Upper lobe of left lung (tissue), 6 donors: ENCODE data around the gene TRIM65. TPM values are rescaled to one million over a fixed set of nuclear protein-coding genes. Genes with fewer than 3 reads are reported as not detected.

ENCODE experiments used
- ATAC-seq, 2 donors: fragments of 200-7000 bp; cut with Tn5 transposase; one replicate each; pipeline ENCODE4 v1.9.1; 2022; ENCODE audit warnings: mild to moderate bottlenecking in 2 of 2, moderate library complexity in 2 of 2; ENCODE audit not compliant: low FRiP score in 2 of 2
- DNase-seq, 2 donors: peaks; one replicate each; pipeline ENCODE4 v3.0.0-alpha.2; 2019 to 2020
- H3K27ac ChIP-seq, 4 donors: fragments of 200-600 bp; sonication (generic); one replicate each; pipeline ENCODE4 v1.5.1; 2016 to 2019
- H3K27me3 ChIP-seq, 4 donors: fragments of 200-600 bp; sonication (generic); one replicate each; pipeline ENCODE4 v1.5.1; 2017 to 2019
- H3K36me3 ChIP-seq, 4 donors: fragments of 200-600 bp; sonication (generic); one replicate each; pipeline ENCODE4 v1.5.1; 2016 to 2019
- H3K4me1 ChIP-seq, 4 donors: fragments of 200-600 bp; sonication (generic); one replicate each; pipeline ENCODE4 v1.5.1; 2018 to 2019
- H3K4me3 ChIP-seq, 4 donors: fragments of 200-600 bp; sonication (generic); one replicate each; pipeline ENCODE4 v1.5.1; 2017 to 2019; ENCODE audit warnings: mild to moderate bottlenecking in 2 of 4, moderate library complexity in 1 of 4
- H3K9me3 ChIP-seq, 4 donors: fragments of 200-600 bp; sonication (generic); one replicate each; pipeline ENCODE4 v1.5.1; 2018 to 2019
- EP300 ChIP-seq, 4 donors: sonication (generic); formaldehyde crosslinking; IDR thresholded peaks; one replicate each; pipeline ENCODE4 v1.5.1; 2017; ENCODE audit warnings: antibody characterized with exemption in 4 of 4, control low read depth in 2 of 4
- POLR2A ChIP-seq, 4 donors: fragments of 450-650 bp; IDR thresholded peaks; one replicate each; pipeline ENCODE4 v1.5.1; 2016 to 2017; ENCODE audit warnings: antibody characterized with exemption in 4 of 4, mild to moderate bottlenecking in 2 of 4
- POLR2AphosphoS5 ChIP-seq, 2 donors: sonication (generic); formaldehyde crosslinking; IDR thresholded peaks; one replicate each; pipeline ENCODE4 v1.5.1; 2017; ENCODE audit warnings: antibody characterized with exemption in 2 of 2
- WGBS, 2 donors: methylation state at CpG; one replicate each; pipeline ENCODE4 v1.1.5; 2017 to 2018; 5-methylcytosine and 5-hydroxymethylcytosine counted together
- total RNA-seq, 6 donors: library from RNA; depleted of rRNA in 4 of 6; stranded (reverse); fragments of >200 nt in 4 of 6; gene quantifications; one replicate each; pipeline versions ENCODE4 v1.1.0 to v1.2.1, GENCODE V29; 2016 to 2021
- TF ChIP-seq, protein P1 (sequence below), 6 experiments: fragments of 450-650 bp in 4 of 6; fragments of 200-600 bp in 2 of 6; sonication (generic) in 2 of 6; IDR thresholded peaks; one replicate each; pipeline ENCODE4 v1.5.1; 2016 to 2019; ENCODE audit warnings: antibody characterized with exemption in 6 of 6
- donor health status: DM: no; HTN: no; CAD: no; lungs with moderate emphysema.
- donor health status: DM: no; HTN: yes; CAD: no; lungs with severe emphysema.

TRIM65 gene
- total RNA-seq, 6 donors from 2014 or later = 23.4 to 35.1 (median 28.2) TPM

- no peak overlapping the region for H3K27ac ChIP-seq
- DNase-seq (no peak), ATAC-seq (no peak)
- no peaks in the 10 kb centered on the region for H3K9me3 ChIP-seq
- H3K27me3 ChIP-seq = no peaks in the 10 kb centered on the region
- TF ChIP-seq, protein P1, sequence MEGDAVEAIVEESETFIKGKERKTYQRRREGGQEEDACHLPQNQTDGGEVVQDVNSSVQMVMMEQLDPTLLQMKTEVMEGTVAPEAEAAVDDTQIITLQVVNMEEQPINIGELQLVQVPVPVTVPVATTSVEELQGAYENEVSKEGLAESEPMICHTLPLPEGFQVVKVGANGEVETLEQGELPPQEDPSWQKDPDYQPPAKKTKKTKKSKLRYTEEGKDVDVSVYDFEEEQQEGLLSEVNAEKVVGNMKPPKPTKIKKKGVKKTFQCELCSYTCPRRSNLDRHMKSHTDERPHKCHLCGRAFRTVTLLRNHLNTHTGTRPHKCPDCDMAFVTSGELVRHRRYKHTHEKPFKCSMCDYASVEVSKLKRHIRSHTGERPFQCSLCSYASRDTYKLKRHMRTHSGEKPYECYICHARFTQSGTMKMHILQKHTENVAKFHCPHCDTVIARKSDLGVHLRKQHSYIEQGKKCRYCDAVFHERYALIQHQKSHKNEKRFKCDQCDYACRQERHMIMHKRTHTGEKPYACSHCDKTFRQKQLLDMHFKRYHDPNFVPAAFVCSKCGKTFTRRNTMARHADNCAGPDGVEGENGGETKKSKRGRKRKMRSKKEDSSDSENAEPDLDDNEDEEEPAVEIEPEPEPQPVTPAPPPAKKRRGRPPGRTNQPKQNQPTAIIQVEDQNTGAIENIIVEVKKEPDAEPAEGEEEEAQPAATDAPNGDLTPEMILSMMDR (IDR thresholded peaks at IDR 0.05) = no peak
- TF ChIP-seq POLR2AphosphoS5 (IDR thresholded peaks at IDR 0.05) (no peak), EP300 (IDR thresholded peaks at IDR 0.05) (no peak), POLR2A (IDR thresholded peaks at IDR 0.05) (no peak)
- no peak overlapping the region for H3K4me3 ChIP-seq
- H3K36me3 ChIP-seq = peaks cover 0 to 9% (median 4%) of the 10 kb centered on the region in 4 donors
- 60 to 90% methylated on average over 2 to 11 of the region's 11 CpGs for WGBS, 2 donors
- peaks cover 0 to 5% (median 0%) of the 10 kb centered on the region in 4 donors for H3K4me1 ChIP-seq
Measured at GRCh38 chr17:75920045-75920560, 23.4 kb upstream of the TRIM65 start.

DNA sequence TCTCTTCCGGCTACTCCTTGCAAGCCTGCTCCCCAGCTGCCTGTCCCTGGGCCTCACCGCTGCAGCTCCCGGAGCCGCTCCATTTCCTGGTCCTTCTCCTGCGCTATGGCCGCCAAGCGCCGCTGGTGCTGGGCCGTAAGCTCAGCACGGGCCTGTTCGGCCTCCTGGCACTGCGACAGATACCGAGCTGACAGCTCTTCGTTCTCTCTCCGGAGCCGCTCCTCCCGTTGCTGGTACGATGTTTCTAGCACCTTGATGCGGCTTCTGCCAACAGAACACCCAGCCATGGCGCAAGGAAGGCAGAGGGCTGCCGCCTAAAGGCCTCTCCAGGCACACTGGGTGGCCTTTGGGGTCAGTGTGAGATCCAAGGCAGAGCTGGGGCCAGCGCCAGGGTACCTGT lies 22.9 kb upstream of the TRIM65 start:
- TF ChIP-seq EP300 (IDR thresholded peaks at IDR 0.05) (no peak), POLR2AphosphoS5 (IDR thresholded peaks at IDR 0.05) (no peak)
- Histone ChIP-seq H3K27ac (no peak overlapping the region), H3K4me3 (no peak overlapping the region), H3K4me1 (peaks cover 0 to 5% (median 0%) of the 10 kb centered on the region in 4 donors), H3K9me3 (no peaks in the 10 kb centered on the region), H3K36me3 (peaks cover 0 to 11% (median 4%) of the 10 kb centered on the region in 4 donors), H3K27me3 (no peaks in the 10 kb centered on the region)
- ATAC-seq (no peak), DNase-seq (no peak)
- WGBS, 2 donors = 89 to 91% methylated on average over 1 to 16 of the region's 22 CpGs

DNA sequence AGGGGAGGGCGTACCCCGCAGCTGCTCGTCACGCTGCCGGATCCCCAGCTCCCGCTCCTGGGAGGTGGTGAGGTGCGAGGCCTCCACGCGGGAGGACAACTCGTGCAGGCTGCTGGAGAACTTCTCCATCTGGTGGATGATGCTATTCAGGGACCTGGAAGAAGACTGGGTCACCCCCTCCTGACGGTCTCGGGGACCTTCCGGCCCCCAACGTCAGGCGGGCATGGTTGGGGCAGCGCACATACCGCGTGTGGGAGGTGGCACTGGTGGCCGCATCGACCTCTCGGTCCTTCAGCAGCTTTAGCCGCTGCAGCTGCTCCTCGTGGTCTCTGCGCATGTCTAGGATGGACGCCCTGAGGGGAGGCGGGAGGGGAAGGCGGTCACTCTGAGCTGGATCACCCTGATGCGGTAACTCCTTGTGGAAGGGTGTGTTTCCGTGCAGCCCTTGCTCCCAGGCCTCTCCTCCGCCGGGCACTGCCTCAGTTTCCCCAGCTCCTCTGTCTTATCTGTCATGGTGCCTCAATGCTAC lies 21.2 kb upstream of the TRIM65 start:
- Histone ChIP-seq H3K36me3 (peaks cover 0 to 21% (median 9%) of the 10 kb centered on the region in 4 donors), H3K4me3 (no peak overlapping the region), H3K9me3 (no peaks in the 10 kb centered on the region), H3K4me1 (no peaks in the 10 kb centered on the region), H3K27me3 (no peaks in the 10 kb centered on the region), H3K27ac (no peak overlapping the region)
- TF ChIP-seq, protein P1 (IDR thresholded peaks at IDR 0.05) = no peak
- TF ChIP-seq EP300 (IDR thresholded peaks at IDR 0.05) (no peak), POLR2A (IDR thresholded peaks at IDR 0.05) (no peak), POLR2AphosphoS5 (IDR thresholded peaks at IDR 0.05) (no peak)
- 95 to 96% methylated on average over 18 to 31 of the region's 31 CpGs for WGBS, 2 donors
- no peak for ATAC-seq
- no peak for DNase-seq

GRCh38 chr17:75917141-75917916 lies 20.6 kb upstream of the TRIM65 start:
- DNase-seq (no peak), ATAC-seq (no peak)
- H3K4me1 ChIP-seq = no peaks in the 10 kb centered on the region
- no peak overlapping the region for H3K27ac ChIP-seq
- WGBS, 2 donors = 89% methylated on average over 22 of the region's 23 CpGs
- peaks cover 0 to 21% (median 9%) of the 10 kb centered on the region in 4 donors for H3K36me3 ChIP-seq
- no peak overlapping the region for H3K4me3 ChIP-seq
- H3K9me3 ChIP-seq = no peaks in the 10 kb centered on the region
- no peaks in the 10 kb centered on the region for H3K27me3 ChIP-seq
- no peak for TF ChIP-seq EP300 (IDR thresholded peaks at IDR 0.05)
- TF ChIP-seq, protein P1 (IDR thresholded peaks at IDR 0.05) = no peak
- no peak for TF ChIP-seq POLR2A (IDR thresholded peaks at IDR 0.05)
- no peak for TF ChIP-seq POLR2AphosphoS5 (IDR thresholded peaks at IDR 0.05)

- ATAC-seq (no peak), DNase-seq (no peak)
- Histone ChIP-seq H3K36me3 (peaks cover 0 to 21% (median 9%) of the 10 kb centered on the region in 4 donors), H3K4me1 (peaks cover 4 to 8% (median 7%) of the 10 kb centered on the region in 4 donors), H3K9me3 (no peaks in the 10 kb centered on the region), H3K4me3 (no peak overlapping the region), H3K27ac (no peak overlapping the region), H3K27me3 (no peaks in the 10 kb centered on the region)
- WGBS, 2 donors = 91 to 98% methylated on average over 3 to 8 of the region's 8 CpGs
- TF ChIP-seq EP300 (IDR thresholded peaks at IDR 0.05) (no peak), POLR2A (IDR thresholded peaks at IDR 0.05) (no peak), POLR2AphosphoS5 (IDR thresholded peaks at IDR 0.05) (no peak)
- TF ChIP-seq, protein P1 (IDR thresholded peaks at IDR 0.05) = no peak
Measured at GRCh38 chr17:75915268-75915667, 18.5 kb upstream of the TRIM65 start.
